ENCODE data around the gene DAPK1. TPM values are rescaled to one million over a fixed set of nuclear protein-coding genes. Genes with fewer than 3 reads are reported as not detected.

DAPK1 gene
- total RNA-seq, 4 donors from 2014 or later: 8.8 to 18.3 (median 9.9) TPM

GRCh38 chr9:87665505-87665904 lies 167.8 kb downstream of the DAPK1 start:
- WGBS, 2 donors: 88 to 93% methylated on average over 6 of the region's 6 CpGs
- DNase-seq (ENCODE audit: low spot score in 2 of 2): peak in 1 of 2 donors; percentile 53
- intact Hi-C loops (cut with DNase I; ENCODE audit: low total_unique reads): no loop called here
- H3K4me3 ChIP-seq (ENCODE audit: low read depth, poor library complexity, severe bottlenecking): no peak overlapping the region
- TF ChIP-seq CTCF (IDR thresholded peaks at IDR 0.05) (no peak), POLR2A (IDR thresholded peaks at IDR 0.05) (no peak)

DNA sequence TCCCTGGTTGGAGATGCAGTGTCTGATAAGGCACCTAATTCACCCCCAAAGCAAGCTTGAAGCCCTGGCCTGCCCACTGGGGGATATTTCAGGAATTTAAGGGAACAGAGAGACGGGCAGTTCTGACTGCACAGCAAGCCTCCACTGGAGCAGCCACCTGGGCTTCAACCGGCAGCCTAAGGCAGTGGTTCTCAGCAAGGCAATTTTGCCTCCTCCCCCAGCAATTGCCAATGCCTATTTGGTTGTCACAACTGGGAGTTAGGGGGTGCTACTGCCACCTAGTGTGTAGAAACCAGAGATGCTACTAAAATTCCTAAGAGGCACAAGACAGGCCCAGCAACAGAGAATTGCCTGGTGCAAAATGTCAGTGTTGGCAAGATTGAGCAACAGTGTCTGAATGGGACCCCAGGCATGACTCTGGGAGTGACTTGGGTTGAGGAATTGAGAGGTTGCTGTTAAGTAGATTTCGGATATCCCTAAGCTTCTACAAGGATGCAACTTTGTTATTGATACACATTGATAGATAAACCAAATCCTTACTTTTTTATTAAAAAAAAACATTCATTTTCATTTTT lies 169.6 kb downstream of the DAPK1 start:
- TF ChIP-seq POLR2A (IDR thresholded peaks at IDR 0.05): no peak
- TF ChIP-seq CTCF (IDR thresholded peaks at IDR 0.05): no peak
- no peak overlapping the region for H3K4me3 ChIP-seq (ENCODE audit: low read depth, poor library complexity, severe bottlenecking)
- 82 to 92% methylated on average over 3 of the region's 3 CpGs for WGBS, 2 donors
- DNase-seq (ENCODE audit: low spot score in 2 of 2): peak in 1 of 2 donors; percentile 12
- intact Hi-C loops (cut with DNase I; ENCODE audit: low total_unique reads): no loop called here

DNA sequence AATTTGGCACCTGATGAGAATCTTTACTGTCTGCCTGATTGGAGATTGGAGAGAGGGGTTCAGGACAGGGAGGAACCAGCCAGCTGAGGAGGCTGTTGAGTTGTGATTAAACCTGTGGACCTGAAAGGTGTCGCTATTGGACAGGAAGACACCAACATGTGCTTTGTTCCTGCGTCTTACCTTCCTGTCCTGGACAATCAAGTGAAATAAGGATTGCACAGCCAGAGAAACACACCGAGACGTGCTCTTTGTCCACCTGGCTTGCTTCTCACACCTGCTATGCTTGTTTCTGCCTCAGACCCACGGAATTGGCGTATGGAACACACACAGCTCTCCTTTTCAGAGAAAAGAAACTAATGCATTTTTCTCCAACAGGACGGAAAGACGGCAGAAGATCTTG lies 170.6 kb downstream of the DAPK1 start:
- intact Hi-C loops (cut with DNase I; ENCODE audit: low total_unique reads): no loop called here
- 93 to 95% methylated on average over 8 of the region's 8 CpGs for WGBS, 2 donors
- no peak overlapping the region for H3K4me3 ChIP-seq (ENCODE audit: low read depth, poor library complexity, severe bottlenecking)
- DNase-seq (ENCODE audit: low spot score in 2 of 2): peak in 1 of 2 donors; percentile 34
- no peak for TF ChIP-seq POLR2A (IDR thresholded peaks at IDR 0.05)
- no peak for TF ChIP-seq CTCF (IDR thresholded peaks at IDR 0.05)

GRCh38 chr9:87668722-87669121 lies 171.1 kb downstream of the DAPK1 start:
- TF ChIP-seq CTCF (IDR thresholded peaks at IDR 0.05) (no peak), POLR2A (IDR thresholded peaks at IDR 0.05) (no peak)
- H3K4me3 ChIP-seq (ENCODE audit: low read depth, poor library complexity, severe bottlenecking): no peak overlapping the region
- WGBS, 2 donors: 86 to 96% methylated on average over 4 of the region's 4 CpGs
- intact Hi-C loops (cut with DNase I; ENCODE audit: low total_unique reads): no loop called here
- peak in 1 of 2 donors; percentile 34 for DNase-seq (ENCODE audit: low spot score in 2 of 2)

DNA sequence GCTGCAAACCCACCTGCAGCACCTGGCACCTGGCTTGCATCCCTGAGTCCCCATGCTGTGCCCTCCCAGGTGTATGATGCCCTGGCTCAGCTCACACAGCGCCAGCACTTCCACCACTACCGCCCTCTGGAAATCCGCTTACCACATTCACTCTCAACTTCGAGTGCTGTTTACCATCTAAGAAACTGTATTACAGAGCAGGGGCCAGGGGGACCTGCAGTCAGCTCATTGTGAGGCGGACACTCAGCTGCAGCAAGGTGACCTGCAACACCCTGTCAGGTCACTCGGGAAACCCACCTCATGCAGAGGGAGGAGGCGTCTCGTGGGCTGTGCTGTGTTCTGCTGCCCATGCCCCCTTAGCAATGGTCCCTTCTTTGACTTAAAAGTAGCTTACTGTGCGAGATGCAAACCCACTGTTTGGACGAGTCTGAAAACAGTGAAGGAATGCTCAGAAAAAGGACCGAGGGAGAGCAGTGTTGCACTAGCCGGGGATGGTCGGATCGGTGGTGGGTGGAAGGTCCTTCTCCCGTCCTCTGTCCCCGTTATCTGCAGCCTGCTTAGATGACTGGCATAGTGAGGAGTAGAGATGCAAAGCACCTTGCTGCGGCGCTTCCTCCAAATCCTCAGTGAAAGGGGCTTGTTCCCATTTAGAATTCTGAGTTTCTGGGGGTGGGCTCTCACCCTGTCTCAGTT lies 173.1 kb downstream of the DAPK1 start:
- no peak for TF ChIP-seq CTCF (IDR thresholded peaks at IDR 0.05)
- no peak for TF ChIP-seq POLR2A (IDR thresholded peaks at IDR 0.05)
- intact Hi-C loops (cut with DNase I; ENCODE audit: low total_unique reads): loop anchor here (10.0 kb wide), 1 partner anchor 714 kb away; the partner anchor contains the start of gene SPIN1
- H3K4me3 ChIP-seq (ENCODE audit: low read depth, poor library complexity, severe bottlenecking): no peak overlapping the region
- 91 to 92% methylated on average over 18 of the region's 18 CpGs for WGBS, 2 donors
- peak in 1 of 2 donors; percentile 74 for DNase-seq (ENCODE audit: low spot score in 2 of 2)
